ENCODE data around the gene GOLGA5.
"Not testable (repeated sequence)": the region's sequence is repeated elsewhere in the genome, so short reads cannot be mapped to it uniquely, and the experiment has no call there.

GOLGA5 gene

DNA sequence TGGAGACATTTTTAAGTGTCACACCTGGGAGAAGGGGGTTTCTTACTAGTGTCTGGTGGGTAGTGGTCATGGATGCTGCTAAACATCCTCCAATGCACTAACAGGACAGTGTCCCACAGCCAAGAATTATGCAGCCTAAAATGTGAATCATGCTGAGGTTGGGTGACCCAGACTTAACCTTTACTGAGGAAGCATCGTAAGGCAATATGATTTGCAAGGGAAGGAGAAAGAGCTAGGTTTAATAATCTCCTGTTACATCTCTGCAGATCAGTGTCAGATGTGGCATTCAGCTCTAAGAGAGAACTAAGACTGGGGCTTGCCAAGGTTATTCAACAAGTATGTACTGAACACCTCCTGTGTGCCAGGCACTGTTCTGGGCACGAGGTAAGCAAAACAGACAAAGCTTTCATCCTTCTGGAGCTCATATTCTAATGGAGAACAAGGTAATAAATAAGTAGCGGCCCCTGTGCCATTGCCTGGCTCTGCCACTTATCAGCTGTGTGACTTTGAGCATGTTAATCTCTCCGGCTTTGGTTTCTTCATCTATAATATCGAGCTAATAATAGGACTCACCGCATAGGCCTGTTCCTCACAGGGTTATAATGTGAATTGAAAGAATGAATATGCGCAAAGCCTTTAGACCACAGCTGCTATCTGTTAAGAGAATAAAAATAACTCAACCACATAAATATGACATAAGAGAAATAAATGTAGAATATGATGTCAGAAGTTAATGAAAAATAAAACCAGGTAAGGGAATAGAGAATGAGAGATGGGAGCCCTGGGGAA, 13.5 kb upstream of the GOLGA5 start:
- no peak for DNase-seq (ENCODE audit: low read depth in 2 of 2)

GRCh38 chr14:92781350-92781749, 12.8 kb upstream of the GOLGA5 start:
- DNase-seq (ENCODE audit: low read depth in 2 of 2) = no peak

- no peak for DNase-seq (ENCODE audit: low read depth in 2 of 2)
These were observed 10.2 kb upstream of the GOLGA5 start for GRCh38 chr14:92783813-92784431.

DNA sequence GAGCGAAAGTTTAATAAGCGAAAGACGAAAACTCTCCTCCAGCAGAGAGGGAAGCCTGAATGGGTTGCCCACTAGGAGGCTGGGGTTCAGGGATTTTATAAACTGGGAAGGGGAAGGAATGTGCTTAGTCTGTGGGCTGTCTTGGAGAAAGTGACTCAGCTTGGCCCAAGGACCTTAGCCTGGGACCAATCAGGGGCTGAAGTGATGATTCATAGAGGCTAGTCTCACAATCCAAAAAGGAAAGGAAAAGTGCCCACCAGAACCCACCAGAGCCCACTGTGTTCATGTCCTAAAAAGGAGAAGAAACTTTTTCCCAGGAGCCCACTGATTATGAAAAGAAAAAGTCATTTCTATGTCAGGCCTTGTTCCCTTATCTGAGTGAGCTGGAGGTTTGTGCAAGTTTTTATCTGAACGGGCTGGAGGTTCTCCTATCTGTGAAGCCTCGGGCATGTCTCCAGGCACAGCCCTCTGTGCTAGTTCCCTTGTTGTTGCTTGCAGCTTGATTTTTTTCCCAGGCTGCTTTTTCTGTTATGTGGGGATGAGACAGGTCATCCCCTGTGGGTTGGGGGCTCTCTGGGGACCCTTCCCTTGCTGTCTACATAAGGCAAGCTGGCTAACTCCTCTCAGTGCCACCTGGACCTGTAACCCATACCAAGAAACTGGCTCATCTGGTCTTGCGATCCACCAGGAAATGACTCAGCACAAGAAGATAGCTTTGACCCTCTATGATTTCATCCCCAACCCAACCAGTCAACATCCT, 8.3 kb upstream of the GOLGA5 start:
- no peak for DNase-seq (ENCODE audit: low read depth in 2 of 2)

GRCh38 chr14:92786427-92786756, 7.7 kb upstream of the GOLGA5 start:
- no peak for DNase-seq (ENCODE audit: low read depth in 2 of 2)

DNA sequence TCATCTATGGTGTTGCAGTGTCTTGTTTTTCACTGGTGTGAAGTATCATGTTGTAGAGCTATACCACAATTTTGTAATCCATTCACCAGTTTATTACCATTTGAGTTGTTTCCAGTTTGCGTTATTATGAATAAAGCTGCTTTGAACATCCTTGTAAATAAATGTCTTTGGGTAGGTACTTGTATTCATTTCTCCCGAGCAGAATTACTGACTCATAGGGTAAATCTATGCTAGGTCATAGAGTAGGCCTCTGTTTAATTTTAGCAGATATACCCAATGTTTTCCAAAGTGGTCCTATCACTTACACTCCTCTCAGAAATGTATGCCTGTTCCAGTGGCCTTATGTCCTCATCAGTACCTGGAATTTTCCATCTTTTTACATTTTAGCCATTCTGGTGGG, 6.6 kb upstream of the GOLGA5 start:
- no peak for DNase-seq (ENCODE audit: low read depth in 2 of 2)

- DNase-seq (ENCODE audit: low read depth in 2 of 2) = no peak
These were observed 4.5 kb upstream of the GOLGA5 start for GRCh38 chr14:92789457-92790089.

GRCh38 chr14:92792885-92793284, 1.2 kb upstream of the GOLGA5 start:
- DNase-seq (ENCODE audit: low read depth in 2 of 2) = no peak

- no peak for DNase-seq (ENCODE audit: low read depth in 2 of 2)
These were observed 439 bp downstream of the GOLGA5 start for GRCh38 chr14:92794547-92794941.

- no peak for DNase-seq (ENCODE audit: low read depth in 2 of 2)
These were observed 856 bp downstream of the GOLGA5 start for GRCh38 chr14:92794961-92795360.

DNA sequence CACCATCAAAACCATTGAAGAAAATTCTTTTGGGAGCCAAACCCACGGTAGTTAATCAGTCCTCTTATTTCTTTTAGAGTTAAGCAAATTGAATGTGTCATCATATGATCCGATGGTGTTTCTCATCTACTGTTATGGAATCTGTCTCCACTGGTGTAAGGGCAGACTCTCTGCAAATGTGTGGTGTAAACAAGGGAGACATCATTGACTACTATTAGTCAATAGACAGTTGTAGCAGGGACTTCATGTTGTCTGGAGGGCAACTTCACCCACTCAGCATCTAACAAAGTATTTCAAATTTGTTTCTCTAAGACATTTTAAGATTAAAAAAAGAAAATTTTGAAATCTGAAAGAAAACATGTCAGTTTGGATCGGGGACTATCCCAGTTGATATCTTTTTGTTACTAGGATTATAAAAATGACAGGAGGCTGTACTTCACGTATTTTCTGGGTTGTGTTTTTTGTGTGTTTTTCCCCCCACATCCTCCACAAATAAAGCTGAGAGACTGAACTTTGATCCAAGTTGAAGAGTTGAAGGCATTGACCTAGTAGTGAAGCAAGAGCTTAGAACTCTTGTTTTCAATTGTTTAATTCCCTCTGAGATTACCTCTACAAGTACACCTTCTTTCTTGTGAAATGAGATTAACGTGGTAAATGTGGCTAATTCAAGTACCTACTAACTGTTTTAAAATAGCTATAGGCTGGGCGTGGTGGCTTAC, 4.0 kb downstream of the GOLGA5 start:
- DNase-seq (ENCODE audit: low read depth in 2 of 2) = no peak

- DNase-seq (ENCODE audit: low read depth in 2 of 2) = no peak
These were observed 4.7 kb downstream of the GOLGA5 start for GRCh38 chr14:92798811-92799210.

DNA sequence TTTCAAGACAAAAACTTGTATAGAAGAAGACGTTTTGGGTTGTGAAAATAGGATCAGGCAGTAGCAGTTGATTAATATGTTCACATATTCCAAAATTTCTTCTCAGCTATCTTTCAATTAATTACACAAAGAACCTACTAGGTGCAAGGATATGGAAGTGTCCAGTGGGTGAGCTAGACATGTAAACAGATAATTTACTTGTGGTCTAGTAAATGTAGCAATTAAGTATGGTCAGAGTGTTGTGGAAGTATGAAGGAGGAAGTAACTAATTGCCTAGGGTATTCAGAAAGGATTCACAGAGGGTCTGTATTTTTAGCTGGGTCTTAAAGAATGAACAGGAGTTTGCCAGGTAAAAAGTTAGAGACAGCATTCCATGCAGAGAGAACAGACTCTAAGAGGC, 5.9 kb downstream of the GOLGA5 start:
- DNase-seq (ENCODE audit: low read depth in 2 of 2) = no peak

- DNase-seq (ENCODE audit: low read depth in 2 of 2) = no peak
These were observed 6.4 kb downstream of the GOLGA5 start for GRCh38 chr14:92800525-92800924.

GRCh38 chr14:92801917-92802316, 7.8 kb downstream of the GOLGA5 start:
- DNase-seq (ENCODE audit: low read depth in 2 of 2) = no peak

GRCh38 chr14:92802678-92803077, 8.6 kb downstream of the GOLGA5 start:
- no peak for DNase-seq (ENCODE audit: low read depth in 2 of 2)

DNA sequence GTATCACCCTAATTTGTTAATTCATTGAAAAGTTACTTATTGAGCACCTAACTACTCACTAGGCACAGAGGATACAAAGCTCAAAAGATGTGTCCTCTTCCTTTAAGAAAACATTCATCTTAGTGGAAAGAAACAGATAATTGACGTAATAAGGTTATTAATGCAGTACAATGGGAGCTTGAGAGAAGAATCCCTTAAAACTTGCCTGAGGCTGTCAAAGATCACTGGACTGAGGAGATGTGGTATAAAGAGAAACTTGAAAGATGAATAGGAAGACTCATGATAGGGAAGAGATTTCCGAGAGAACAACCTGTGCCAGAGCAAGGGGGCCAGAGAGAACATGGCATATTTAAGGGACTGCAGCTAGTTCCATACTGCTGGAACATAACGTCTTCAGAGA, 19.1 kb downstream of the GOLGA5 start:
- no peak for DNase-seq (ENCODE audit: low read depth in 2 of 2)

DNA sequence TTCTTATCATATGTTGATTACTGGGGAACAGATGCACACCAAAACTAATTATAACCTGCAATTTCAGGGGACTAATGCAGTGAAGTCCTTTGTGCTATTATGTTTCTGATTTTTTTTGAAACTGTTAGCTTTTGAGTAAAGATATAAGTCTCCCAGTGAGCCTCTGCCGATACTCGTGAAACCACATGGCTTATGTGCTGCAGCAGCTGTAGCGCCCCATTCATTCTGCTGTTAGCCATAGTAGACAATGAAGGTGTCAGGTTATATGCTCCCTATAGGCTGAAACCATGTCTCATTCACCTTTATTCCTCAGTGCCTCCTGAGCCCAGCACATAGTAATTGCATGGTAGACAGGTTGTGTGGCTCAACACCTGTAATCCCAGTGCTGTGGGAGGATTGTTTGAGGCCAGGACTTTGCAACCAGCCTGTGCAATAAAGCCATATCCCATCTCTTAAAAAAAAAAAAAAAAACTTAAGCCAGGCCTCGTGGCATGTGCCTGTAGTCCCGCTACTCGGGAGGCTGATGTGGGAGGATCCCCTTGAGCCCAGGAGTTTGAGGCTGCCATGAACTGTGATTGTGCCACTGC, 25.0 kb downstream of the GOLGA5 start:
- no peak for DNase-seq (ENCODE audit: low read depth in 2 of 2)

DNA sequence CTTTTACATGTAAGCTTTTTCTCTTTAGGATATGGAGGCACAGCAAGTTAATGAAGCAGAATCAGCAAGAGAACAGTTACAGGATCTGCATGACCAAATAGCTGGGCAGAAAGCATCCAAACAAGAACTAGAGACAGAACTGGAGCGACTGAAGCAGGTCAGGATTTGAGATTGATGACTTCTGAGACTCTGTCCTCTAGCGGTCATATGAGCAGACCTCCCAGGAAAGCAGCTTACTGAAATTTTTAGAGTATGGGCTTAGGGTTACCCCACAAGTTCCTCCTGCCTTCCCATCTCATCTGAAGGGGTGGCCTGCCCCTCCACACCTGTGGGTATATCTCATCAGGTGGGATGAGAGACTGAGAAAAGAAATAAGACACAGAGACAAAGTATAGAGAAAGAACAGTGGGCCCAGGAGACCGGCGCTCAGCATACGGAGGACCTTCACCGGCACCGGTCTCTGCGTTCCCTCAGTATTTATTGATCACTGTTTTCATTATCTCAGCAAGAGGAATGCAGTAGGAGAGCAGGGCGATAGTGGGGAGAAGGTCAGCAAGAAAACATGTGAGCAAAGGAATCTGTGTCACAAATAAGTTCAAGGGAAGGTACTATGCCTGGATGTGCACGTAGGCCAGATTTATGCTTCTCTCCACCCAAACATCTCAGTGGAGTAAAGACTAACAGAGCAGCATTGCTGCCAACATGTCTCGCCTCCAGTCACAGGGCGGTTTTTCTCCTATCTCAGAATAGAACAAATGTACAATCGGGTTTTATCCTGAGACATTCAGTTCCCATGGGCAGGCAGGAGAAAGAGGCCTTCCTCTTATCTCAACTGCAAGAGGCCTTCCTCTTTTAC, 25.8 kb downstream of the GOLGA5 start:
- DNase-seq (ENCODE audit: low read depth in 2 of 2) = not testable (repeated sequence)

DNA sequence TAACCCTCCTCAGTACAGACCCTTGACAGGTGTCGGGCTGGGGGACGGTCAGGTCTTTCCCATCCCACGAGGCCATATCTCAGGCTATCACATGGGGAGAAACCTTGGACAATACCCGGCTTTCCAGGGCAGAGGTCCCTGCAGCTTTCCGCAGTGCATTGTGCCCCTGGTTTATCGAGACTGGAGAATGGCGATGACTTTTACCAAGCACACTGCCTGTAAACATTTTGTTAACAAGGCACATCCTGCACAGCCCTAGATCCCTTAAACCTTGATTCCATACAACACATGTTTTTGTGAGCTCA, 26.4 kb downstream of the GOLGA5 start:
- DNase-seq (ENCODE audit: low read depth in 2 of 2) = not testable (repeated sequence)

GRCh38 chr14:92830902-92831301, 36.8 kb downstream of the GOLGA5 start:
- DNase-seq (ENCODE audit: low read depth in 2 of 2) = no peak

Measured in stimulated activated CD8-positive, alpha-beta memory T cell treated with anti-CD3 and anti-CD28 coated beads, Interleukin-2, amount 100 ng/mL, for 48 hours (primary cell).